PC-3 (cell line): ENCODE measurements around the gene REXO4. TPM values are rescaled to one million over a fixed set of nuclear protein-coding genes. Genes with fewer than 3 reads are reported as not detected.

Experiments used
- ATAC-seq: fragments of 200-7000 bp; cut with Tn5 transposase; 2 replicates; pipeline ENCODE4 v1.9.1; 2020; ENCODE audit warnings: mild to moderate bottlenecking, moderate library complexity
- BruUV-seq: library from RNA; stranded (reverse); fragments of 400-500 nt; replicated peaks from 2 replicates; lab custom pipeline; 2021; lab: Mats Ljungman, UMichigan
- CTCF ChIA-PET: fragments of 300-600 bp; sonication (Branson Sonifier 250); formaldehyde crosslinking; loops from one replicate; lab custom pipeline; 2022; ENCODE audit warnings: antibody characterized with exemption; lab: Charles Lee
- POLR2A ChIA-PET: fragments of 300-600 bp; sonication (Branson Sonifier 250); formaldehyde crosslinking; loops from one replicate; lab custom pipeline; 2022; ENCODE audit warnings: antibody characterized with exemption; ENCODE audit not compliant: unreplicated experiment; lab: Charles Lee
- DNase-seq: peaks from one replicate; pipeline ENCODE4 v3.0.0-alpha.2; 2015
- H2AFZ ChIP-seq: fragments of 300-600 bp; sonication (generic); 2 replicates; pipeline ENCODE4 v1.6.0; 2016; ENCODE audit warnings: antibody characterized with exemption, low read length
- H3F3A ChIP-seq: fragments of 300-600 bp; sonication (generic); one replicate; pipeline ENCODE4 v1.6.0; 2017; ENCODE audit warnings: antibody characterized with exemption, low read length, control low read depth, mild to moderate bottlenecking; ENCODE audit not compliant: unreplicated experiment
- H3K27ac ChIP-seq: fragments of 300-600 bp; sonication (generic); 2 replicates; pipeline ENCODE4 v1.5.1; 2016; ENCODE audit warnings: mild to moderate bottlenecking, low read length
- H3K27me3 ChIP-seq: fragments of 300-600 bp; sonication (generic); 2 replicates; pipeline ENCODE4 v1.6.1; 2016; ENCODE audit warnings: low read length, mixed read lengths
- H3K36me3 ChIP-seq: fragments of 300-600 bp; sonication (generic); 2 replicates; pipeline ENCODE4 v1.6.1; 2016; ENCODE audit warnings: low read depth, mixed run types, low read length, mixed read lengths
- H3K4me1 ChIP-seq: fragments of 300-600 bp; sonication (generic); 2 replicates; pipeline ENCODE4 v1.5.1; 2016; ENCODE audit warnings: low read length; ENCODE audit not compliant: insufficient read depth
- H3K4me2 ChIP-seq: fragments of 300-600 bp; sonication (generic); 2 replicates; pipeline ENCODE4 v1.6.0; 2016; ENCODE audit warnings: low read length
- H3K4me3 ChIP-seq: fragments of 300-600 bp; sonication (generic); 2 replicates; pipeline ENCODE4 v1.5.1; 2016; ENCODE audit warnings: mild to moderate bottlenecking, low read length, mixed read lengths
- H3K79me2 ChIP-seq: fragments of 300-600 bp; sonication (generic); 2 replicates; pipeline ENCODE4 v1.6.1; 2017; ENCODE audit warnings: low read length, mixed read lengths
- H3K9ac ChIP-seq: fragments of 300-600 bp; sonication (generic); 2 replicates; pipeline ENCODE4 v1.6.0; 2016; ENCODE audit warnings: mild to moderate bottlenecking, low read length
- H3K9me2 ChIP-seq: fragments of 300-600 bp; sonication (generic); replicated peaks from 2 replicates; pipeline ENCODE4 v1.6.1; 2016; ENCODE audit warnings: mixed run types, low read length, mixed read lengths
- H3K9me3 ChIP-seq: fragments of 300-600 bp; sonication (generic); 2 replicates; pipeline ENCODE4 v1.6.1; 2016; ENCODE audit warnings: low read length, mixed read lengths
- H4K20me1 ChIP-seq: fragments of 300-600 bp; sonication (generic); 2 replicates; pipeline ENCODE4 v1.6.1; 2016; ENCODE audit warnings: low read length, mixed read lengths
- EZH2 ChIP-seq: fragments of 300-600 bp; sonication (generic); IDR thresholded peaks from one replicate; pipeline ENCODE4 v1.6.1; 2017; ENCODE audit warnings: antibody characterized with exemption, mild to moderate bottlenecking, low read length; ENCODE audit not compliant: unreplicated experiment
- EZH2phosphoT487 ChIP-seq: fragments of 300-600 bp; sonication (generic); IDR thresholded peaks from 2 replicates; pipeline ENCODE4 v1.6.1; 2018; ENCODE audit warnings: mild to moderate bottlenecking, antibody characterized with exemption, low read length, borderline replicate concordance
- intact Hi-C: fragments of 100-400 bp; cut with micrococcal nuclease; formaldehyde crosslinking; loops from 2 replicates; pipeline ENCODE4 v1.9.0; 2023
- total RNA-seq: library from RNA; depleted of rRNA; stranded (reverse); fragments of >200 nt; gene quantifications from 2 replicates; pipeline ENCODE4 v1.2.3, GENCODE V29; 2014
- TF ChIP-seq, protein P1 (sequence below): fragments of 300-600 bp; sonication (generic); conservative IDR thresholded peaks from 2 replicates; pipeline ENCODE4 v1.5.1; 2017; ENCODE audit warnings: antibody characterized with exemption, low read depth, mild to moderate bottlenecking, low read length

The REXO4 gene
- total RNA-seq, 1 experiment from 2014 or later: 34.1 TPM

GRCh38 chr9:133458643-133459312 is 41.0 kb upstream of the REXO4 start:
- H3K27ac ChIP-seq: no peak overlapping the region
- DNase-seq (no peak), ATAC-seq (no peak)
- peak overlapping the region; percentile 85 for H3K4me3 ChIP-seq
- H3K9me3 ChIP-seq: no peaks in the 10 kb centered on the region
- H3F3A ChIP-seq: no peaks in the 10 kb centered on the region
- peak overlapping the region; percentile 89 for H3K4me2 ChIP-seq
- H3K9ac ChIP-seq: no peak overlapping the region
- H3K4me1 ChIP-seq: peaks cover 11% of the 10 kb centered on the region; the same call in 1 of the 2 replicates
- no peaks in the 10 kb centered on the region for H3K27me3 ChIP-seq
- TF ChIP-seq, protein P1, sequence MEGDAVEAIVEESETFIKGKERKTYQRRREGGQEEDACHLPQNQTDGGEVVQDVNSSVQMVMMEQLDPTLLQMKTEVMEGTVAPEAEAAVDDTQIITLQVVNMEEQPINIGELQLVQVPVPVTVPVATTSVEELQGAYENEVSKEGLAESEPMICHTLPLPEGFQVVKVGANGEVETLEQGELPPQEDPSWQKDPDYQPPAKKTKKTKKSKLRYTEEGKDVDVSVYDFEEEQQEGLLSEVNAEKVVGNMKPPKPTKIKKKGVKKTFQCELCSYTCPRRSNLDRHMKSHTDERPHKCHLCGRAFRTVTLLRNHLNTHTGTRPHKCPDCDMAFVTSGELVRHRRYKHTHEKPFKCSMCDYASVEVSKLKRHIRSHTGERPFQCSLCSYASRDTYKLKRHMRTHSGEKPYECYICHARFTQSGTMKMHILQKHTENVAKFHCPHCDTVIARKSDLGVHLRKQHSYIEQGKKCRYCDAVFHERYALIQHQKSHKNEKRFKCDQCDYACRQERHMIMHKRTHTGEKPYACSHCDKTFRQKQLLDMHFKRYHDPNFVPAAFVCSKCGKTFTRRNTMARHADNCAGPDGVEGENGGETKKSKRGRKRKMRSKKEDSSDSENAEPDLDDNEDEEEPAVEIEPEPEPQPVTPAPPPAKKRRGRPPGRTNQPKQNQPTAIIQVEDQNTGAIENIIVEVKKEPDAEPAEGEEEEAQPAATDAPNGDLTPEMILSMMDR: no peak
- TF ChIP-seq EZH2phosphoT487 (no peak), EZH2 (no peak)
- H3K36me3 ChIP-seq: no peaks in the 10 kb centered on the region
- H4K20me1 ChIP-seq: no peaks in the 10 kb centered on the region
- no peaks in the 10 kb centered on the region for H3K9me2 ChIP-seq
- CTCF ChIA-PET: no interaction called here
- TSS peak; percentile 51 for BruUV-seq
- peak overlapping the region; percentile 75 for H2AFZ ChIP-seq
- no peaks in the 10 kb centered on the region for H3K79me2 ChIP-seq
- POLR2A ChIA-PET: interaction anchor here (0.5 to 0.7 kb wide), 3 partner anchors 45 to 445 kb away, joined by 3 to 6 read pairs (median 4); no protein-coding TSS in a partner anchor
- intact Hi-C loops: no loop called here

DNA sequence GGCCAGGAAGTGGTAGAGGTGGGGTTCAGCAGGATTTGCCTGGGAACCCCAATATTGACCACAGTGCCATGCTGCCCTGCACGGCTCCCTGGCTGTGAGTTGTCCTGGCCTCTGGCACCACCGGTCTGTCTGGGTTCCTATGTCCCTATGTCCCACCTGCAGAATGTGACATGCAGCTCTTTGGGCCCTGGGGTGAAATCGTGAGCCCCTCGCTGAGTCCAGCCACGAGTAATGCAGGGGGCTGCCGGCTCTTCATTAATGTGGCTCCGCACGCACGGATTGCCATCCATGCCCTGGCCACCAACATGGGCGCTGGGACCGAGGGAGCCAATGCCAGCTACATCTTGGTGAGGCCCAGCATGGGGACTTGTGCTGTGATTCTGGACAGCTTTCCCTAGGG is 39.9 kb upstream of the REXO4 start:
- CTCF ChIA-PET: no interaction called here

More for the DNA sequence above, 39.9 kb upstream of the REXO4 start:
- BruUV-seq: no TSS peak
- DNase-seq (no peak), ATAC-seq (no peak)
- intact Hi-C loops: no loop called here
- Histone ChIP-seq H3K4me1 (peaks cover 11% of the 10 kb centered on the region; the same call in 1 of the 2 replicates), H4K20me1 (no peaks in the 10 kb centered on the region), H3F3A (no peaks in the 10 kb centered on the region), H2AFZ (no peak overlapping the region), H3K27me3 (no peaks in the 10 kb centered on the region), H3K9me3 (no peaks in the 10 kb centered on the region), H3K9ac (no peak overlapping the region), H3K4me2 (no peak overlapping the region), H3K36me3 (no peaks in the 10 kb centered on the region), H3K27ac (no peak overlapping the region), H3K4me3 (no peak overlapping the region), H3K9me2 (no peaks in the 10 kb centered on the region), H3K79me2 (no peaks in the 10 kb centered on the region)
- TF ChIP-seq EZH2 (no peak), EZH2phosphoT487 (no peak)
- TF ChIP-seq, protein P1: no peak
- POLR2A ChIA-PET: no interaction called here
